ENCODE measurements around the gene SNIP1.
"Not testable (repeated sequence)": the region's sequence is repeated elsewhere in the genome, so short reads cannot be mapped to it uniquely, and the experiment has no call there.

The SNIP1 gene

DNA sequence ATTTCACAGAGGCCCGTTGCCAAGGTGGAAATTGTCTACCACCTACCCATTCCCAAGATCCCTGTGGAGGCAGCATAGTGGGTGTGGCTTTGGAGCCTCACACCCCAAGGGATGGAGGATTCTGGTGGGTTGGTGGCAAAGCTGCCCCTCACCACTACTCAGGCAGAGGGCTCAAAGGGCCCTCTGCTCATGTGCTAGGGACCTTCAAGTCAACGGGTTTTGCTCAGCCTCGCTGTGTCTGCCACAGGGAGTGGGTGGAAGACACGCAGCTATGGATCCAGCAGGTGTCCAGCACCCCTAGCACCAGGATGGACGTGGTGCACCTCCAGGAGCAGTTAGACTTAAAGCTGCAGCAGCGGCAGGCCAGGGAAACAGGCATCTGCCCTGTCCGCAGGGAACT, 5.0 kb upstream of the SNIP1 start:
- no peak for DNase-seq

DNA sequence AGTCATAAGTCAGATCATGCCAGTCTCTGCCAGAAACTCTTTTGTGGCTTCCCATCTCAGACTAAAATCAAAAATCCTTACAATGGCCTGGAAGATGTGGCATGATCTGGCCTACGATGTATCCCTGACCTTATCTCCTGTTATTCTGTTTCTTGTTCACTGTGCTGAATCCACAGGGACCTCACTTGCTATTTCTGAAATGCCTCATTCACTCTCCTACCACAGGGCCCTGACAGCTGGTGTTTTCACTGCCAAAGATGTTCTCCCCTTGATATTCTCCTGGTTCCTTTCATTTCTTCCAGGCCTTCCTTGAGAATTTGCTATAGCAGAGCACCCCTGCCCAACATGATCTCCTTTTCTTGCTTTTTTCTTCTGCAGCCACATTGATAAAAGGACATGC, 4.3 kb upstream of the SNIP1 start:
- DNase-seq: no peak

DNA sequence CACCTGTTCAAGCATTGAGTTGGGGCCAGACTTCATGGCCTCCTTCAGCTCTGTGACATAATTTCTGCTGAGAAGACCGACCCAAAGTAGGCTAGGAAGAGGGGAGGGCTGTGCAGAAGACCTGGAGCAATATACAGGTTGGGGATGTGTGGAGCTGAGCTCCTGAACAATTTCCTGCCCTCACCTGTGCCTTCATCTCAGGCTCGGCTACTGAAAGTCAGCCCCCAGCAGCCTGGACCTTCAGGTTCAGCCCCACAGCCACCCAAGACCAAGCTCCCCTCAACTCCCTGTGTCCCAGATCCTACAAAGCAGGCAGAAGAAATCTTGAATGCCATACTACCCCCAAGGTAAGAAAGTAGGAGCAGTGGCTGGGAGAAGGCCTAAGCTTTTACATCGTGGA, 3.3 kb upstream of the SNIP1 start:
- DNase-seq: no peak

DNA sequence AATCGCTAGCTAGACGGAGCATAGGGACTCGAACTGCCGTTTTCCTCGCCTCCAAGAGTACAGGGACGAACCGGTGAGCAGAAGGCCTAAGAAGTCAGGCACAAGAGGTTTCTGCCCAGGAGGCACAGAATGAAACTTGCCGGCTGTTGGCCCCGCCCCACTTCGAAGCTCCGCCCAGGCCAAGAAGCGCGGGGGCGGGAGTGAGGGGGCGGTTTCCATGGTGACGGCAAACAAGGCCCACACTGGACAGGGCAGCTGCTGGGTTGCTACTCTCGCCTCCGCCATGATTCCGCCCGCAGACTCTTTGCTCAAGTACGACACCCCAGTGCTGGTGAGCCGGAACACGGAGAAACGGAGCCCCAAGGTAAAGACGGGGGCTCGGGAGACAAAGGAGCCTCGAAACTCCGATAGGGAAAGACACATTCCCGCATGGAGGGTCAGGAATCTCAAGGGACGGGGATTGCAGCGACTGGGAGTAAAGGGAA, 2.7 kb upstream of the SNIP1 start, which contains the start of gene DNALI1:
DNALI1 (plus strand) TSS at position 229 of the 485 bp plus-strand sequence; CDS start at position 284, 55 bp downstream.
- no peak for DNase-seq

DNA sequence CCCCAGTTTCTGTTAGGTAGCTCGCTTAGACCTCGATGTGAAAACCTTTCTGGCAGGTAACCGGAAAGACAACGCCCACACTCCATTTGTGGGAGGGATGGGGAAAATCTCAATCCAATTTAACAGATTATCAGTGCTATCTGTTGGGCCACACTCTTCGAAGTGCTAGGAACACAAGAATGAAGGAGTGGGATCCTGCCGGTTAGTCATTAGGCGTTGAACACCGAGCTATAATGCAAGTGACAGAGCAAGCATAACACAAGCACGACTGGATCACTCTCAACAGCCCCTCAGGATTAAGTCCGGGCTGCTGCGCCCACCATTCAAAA, 531 bp downstream of the SNIP1 start:
- DNase-seq: no peak

DNA sequence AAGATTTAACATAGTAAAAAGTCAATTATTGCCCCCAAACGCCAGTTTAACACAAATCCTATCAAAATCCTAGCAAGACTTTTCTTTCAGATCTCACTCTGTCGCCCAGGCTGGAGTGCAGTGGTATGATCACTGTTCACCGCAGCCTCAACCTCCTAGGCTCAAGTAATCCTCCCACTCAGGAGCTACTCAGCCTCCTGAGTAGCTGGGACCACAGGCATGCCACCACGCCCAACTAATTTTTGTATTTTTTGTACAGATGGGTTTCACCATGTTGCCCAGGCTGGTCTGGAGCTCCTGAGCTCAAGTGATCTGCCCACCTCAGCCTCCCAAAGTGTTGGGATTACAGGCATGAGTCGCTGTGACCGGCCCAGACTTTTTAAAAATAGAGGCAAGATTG, 4.8 kb downstream of the SNIP1 start:
- no peak for DNase-seq

DNA sequence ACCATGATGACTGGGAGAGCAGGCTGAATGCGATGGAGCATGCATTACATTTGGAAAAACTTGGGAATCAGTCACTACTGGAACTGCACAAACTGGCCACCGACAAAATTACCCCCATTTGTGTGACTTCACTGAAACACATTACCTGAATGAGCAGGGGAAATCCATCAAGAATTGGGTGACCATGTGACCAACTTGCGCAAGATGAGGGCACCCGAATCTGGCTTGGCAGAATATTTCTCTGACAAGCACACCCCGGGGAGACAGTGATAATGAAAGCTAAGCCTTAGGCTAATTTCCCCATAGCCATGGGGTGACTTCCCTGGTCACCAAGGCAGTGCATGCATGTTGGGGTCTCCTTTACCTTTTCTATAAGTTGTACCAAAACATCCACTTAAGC, 9.1 kb downstream of the SNIP1 start:
- DNase-seq: no peak

DNA sequence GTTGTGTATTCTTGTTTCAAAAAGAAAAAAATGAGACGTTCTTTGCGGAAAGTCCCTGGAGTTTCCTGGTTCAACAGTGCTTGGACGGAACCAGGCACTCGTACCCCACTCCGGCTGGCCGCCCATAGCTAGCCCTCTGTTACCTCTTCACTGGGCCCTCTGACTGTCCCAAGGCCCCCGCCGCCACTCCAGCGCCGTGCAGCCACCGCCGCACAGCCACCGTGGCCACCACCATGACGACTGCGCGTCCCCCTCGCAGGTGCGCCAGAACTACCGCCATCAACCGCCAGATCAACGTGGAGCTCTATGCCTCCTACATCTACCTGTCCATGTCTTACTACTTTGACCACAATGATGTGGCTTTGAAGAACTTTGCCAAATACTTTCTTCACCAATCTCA, 9.6 kb downstream of the SNIP1 start:
- no peak for DNase-seq

DNA sequence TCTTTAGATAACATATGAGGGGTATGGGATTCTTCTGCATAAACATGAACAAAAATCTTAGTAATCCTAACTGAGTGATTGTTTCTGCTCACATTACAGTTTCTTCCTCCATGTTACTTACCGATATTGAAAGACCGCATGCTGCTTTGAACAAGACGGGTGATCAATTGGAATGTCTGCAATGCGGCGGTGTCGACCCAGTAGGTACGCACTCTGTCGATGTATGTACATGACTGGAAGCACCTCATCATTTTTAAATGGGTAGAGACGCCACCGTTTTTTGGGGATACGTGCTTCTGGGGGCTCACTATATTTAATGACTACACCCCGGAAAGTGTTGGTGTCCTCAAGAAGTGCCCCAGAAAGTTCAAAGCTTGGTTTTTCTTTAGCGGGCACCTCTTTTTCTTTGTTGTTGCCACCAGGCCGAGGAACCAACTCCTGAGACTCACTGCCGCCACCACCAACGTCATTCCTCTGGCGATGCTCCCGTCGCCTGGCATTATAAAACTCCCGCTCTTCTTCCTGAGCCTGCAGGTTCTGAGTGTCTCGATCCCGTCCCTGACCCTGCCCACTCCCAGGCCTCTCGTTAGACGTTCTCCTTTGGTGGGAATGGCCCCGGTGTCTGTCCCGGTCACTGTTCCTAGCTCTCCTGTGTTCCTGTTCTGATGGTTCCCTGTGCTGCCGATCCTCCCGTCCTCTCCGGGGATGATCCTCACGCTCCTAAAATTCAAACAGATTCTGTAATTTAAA, 13.9 kb downstream of the SNIP1 start:
- DNase-seq: no peak

DNA sequence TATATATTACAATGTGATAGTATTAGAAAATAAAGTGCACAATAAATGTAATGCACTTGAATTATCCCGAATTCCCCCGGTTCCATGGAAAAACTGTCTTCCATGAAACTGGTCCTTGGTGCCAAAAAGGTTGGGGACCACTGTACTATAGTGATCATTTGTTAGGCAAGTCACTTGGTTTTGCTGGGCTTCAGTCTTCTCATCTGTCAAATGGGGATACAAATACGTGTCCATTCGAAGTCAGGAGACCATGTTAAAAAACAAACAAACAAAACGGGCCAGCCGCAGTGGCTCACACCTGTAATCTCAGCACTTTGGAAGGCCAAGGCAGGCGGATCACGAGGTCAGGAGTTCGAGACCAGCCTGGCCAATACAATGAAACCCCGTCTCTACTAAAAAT, 14.9 kb downstream of the SNIP1 start:
- not testable (repeated sequence) for DNase-seq

DNA sequence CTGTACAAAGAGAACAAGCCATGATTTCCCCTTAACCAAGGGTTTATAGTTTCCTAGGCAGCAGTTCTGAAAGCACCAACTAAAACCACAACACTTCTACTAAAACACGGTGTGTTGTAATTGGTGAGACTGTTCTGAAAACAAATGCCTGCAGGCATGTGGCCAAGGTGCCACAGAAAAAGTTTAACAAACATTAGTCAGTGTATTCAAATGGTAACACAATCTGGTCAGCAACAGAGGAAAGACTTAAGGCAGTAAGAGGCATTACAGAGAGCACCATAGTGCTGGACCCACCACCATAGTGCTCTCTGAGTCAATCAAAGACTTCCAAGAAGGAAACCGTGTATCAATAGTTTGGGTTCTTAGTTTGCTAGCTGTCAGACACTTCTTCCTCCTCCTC, 16.7 kb downstream of the SNIP1 start:
- no peak for DNase-seq

DNA sequence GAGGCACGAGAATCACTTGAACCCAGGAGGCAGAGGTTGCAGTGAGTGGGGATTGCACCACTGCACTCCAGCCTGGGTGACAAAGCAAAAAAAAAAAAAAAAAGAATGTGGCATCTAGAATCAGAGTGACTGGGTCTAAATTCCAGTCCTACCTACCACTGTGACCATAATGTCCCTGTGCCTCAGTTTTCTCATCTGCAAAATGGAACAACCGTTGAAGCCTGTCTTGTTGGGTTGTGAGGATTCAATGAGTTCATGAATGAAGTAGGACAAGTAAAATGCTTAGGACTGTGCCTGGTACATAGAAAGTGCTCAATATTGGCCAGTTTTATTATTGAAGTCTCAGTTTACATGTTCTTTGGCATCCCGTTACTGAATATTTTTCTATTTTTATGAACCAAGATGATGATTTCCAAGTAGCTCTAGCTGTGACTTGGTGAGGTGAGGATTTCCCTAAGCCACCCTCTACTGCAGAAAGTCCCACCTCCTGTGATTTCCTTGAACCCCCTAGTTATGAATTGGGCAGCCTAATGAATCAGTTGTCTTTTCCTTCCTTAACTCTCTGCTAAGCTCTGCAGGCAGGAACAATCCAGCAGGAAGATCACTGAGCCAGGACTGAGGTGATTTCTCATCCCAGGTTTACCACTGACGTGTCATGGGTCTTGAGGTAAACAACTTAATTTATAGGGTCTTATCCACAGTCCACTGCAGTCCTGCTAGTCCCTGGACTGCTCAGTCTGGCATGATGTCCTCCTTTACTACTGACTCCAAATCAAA, 20.6 kb downstream of the SNIP1 start:
- no peak for DNase-seq

DNA sequence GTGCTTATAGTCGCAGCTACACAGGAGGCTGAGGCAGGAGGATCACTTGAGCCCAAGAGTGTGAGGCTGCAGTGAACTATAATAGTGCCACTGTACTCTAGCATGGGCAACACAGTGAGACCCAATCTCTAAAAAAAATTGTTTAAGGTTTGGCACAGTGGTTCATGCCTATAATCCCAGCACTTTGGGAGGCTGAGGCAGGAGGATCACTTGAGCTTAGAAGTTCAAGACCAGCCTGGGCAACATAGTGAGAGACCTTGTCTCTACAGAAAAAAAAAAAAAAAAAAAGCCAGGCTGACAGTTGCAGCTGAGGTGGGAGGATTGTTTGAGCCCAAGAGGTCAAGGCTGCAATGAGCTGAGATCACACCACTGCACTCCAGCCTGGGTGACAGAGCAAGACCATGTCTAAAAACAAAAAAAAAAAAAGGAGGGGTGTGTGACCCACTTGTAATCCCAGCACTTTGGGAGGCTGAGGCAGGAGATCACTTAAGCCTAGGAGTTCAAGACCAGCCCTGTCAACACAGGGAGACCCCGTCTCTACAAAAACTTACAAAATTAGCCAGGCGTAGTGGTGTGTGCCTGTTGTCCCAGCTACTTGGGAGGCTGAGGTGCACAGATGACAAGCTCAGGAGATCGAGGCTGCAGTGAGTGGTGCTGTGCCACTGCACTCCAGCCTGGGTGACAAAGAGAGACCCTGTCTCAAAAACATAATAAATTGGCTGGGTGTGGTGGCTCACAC, 21.5 kb downstream of the SNIP1 start:
- DNase-seq: not testable (repeated sequence)

DNA sequence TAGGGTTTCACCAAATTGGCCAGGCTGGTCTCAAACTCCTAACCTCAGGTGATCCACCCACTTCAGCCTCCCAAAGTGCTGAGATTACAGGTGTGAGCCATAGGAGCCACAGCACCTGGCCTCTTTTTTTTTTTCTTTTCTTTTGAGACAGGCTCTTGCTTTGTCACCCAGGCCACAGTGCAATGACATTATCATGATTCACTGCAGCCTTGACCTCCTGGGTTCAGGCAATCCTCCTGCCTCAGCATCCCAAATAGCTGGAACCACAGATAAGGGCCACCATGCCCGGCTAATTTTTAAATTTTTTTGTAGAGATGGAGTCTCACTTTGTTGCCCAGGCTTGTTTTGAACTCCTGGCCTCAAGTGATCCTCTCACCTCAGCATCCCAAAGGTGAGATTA, 24.2 kb downstream of the SNIP1 start:
- DNase-seq: not testable (repeated sequence)

DNA sequence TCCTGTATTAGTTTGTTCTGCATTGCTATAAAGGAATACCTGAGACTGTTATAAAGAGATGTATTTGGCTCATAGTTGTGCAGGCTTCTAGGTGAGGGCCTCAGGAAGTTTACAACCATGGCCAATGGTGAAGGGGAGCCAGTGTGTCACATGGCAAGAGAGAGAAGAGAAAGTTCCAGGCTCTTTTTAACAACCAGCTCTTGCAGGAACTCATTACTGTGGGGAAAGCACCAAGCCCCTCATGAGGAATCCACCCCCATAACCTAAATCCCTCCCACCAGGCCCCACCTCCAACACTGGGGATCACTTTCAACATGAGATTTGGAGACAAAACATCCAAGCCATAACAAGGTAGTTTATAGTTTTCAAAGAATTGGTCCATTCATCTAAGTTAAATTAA, 34.5 kb downstream of the SNIP1 start:
- no peak for DNase-seq

DNA sequence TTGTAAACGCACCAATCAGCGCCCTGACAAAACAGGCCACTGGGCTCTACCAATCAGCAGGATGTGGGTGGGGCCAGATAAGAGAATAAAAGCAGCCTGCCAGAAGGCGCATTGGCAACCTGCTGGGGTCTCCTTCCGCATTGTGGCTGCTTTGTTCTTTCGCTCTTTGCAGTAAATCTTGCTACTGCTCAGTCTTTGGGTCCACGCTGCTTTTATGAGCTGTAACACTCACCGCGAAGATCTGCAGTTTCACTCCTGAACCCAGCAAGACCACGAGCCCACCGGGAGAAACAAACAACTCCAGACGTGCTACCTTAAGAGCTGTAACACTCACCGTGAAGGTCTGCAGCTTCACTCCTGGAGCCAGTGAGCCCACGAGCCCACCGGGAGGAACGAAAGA, 35.2 kb downstream of the SNIP1 start:
- not testable (repeated sequence) for DNase-seq

DNA sequence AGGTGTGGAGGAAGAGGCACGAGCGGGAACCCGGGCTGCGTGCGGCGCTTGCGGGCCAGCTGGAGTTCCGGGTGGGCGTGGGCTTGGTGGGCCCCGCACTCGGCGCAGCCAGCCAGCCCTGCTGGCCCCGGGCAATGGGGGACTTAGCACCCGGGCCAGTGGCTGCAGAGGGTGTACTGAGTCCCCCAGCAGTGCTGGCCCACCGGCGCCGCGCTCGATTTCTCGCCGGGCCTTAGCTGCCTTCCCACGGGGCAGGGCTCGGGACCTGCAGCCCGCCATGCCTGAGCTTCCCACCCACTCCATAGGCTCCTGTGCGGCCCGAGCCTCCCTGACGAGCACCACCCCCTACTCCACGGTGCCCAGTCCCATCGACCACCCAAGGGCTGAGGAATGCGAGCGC, 35.9 kb downstream of the SNIP1 start:
- DNase-seq: not testable (repeated sequence)

DNA sequence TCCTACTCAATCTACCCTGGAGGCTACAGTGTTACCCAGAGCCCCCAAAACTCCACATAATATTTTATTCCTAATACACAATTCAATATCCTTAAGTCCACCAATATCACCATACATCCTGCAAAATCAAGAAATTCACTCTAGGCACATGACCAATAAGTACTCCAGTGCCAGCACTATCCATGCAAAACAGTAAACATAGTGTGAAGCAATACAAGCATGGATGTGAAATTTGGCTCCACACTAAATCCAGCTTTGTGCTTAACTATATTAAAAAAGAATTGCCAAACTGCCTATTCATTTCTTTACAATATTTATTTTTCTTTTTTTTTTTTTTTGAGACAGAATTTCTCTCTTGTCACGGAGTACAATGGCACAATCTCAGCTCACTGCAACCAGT, 36.5 kb downstream of the SNIP1 start:
- no peak for DNase-seq

DNA sequence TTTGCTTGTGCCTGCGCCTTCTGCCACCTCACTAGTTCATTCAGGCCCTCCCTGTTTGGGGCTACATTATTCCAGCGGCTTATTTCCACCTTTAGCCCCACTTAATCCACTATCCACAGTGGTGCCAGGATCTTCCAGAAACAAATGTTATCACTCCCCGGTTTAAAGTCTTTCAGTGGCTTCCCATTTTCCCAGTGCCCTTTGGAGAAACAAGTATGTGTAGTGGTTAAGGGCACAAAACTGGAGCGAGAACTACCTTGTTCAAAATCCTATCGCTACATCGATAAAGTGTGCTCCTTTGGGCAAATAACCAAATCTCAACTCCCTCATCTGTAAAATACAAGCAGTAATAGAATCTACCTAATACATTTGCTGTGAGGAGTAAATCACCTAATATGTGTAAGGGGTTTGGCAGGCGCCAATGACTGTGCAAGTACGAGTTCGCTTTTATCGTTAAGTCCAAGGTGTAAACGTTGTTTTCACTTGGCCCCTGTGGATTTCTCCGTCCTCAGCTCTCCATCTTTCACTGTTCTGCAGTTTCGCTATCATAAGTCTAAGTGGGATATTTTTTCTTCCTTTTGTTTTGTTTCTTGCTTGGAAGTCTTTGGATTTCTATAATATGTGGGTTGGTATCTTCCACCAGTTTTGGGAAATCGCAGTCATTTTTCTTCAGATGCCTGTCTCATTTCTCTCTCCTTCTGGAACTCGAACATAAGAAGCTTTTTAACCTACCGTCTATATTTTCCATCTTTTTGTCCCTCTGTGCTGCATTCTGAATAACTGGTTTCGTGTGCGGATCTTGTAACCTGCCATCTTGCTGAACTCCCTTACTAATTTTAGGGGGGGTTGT, 38.7 kb downstream of the SNIP1 start:
- DNase-seq: no peak

DNA sequence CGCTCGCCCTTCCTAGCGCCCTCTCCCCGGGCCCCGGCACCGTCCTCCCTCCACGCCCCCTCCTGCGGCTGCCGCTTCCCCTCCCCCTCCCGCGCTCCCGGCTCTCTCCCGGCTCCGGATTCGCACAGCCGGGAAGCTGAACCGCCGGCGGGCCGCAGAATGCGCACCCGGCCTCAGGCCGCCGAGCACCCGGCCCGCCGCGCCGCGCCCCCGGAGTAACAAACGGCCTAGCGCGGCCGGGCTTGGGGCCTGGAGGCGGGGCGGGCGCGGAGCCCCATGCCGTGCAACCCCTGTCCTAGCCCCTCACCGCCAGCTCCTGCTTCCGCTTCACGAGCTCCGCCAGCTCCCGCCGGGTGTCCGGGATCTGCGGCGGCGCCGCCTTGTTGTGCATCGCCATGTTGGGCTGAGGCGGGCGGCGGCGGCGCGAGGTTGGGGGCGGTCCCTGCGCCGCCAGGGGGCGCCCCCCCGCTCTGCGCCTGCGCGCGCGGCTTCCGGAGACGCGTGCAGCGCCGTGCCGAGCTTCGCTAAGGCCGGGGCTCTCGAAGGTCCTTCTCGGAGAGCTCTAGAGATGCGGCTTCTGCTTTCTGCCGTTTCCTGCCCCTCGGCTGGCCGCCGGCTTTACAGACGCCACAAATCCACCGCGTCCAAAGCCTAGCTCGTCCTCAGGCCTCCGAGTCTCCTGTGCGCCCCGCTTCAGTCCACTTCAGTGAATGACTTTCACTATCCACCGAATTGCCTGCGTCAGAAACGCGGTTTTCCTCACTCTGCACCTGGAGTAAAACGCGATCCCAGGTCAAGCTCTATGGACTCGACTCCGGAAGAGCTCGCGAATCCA, 39.5 kb downstream of the SNIP1 start, which contains the start of gene MEAF6:
MEAF6 (minus strand) TSS at position 417 of the 835 bp plus-strand sequence; CDS start at position 397, 20 bp downstream.
- DNase-seq: peak; percentile 65 to 84

DNA sequence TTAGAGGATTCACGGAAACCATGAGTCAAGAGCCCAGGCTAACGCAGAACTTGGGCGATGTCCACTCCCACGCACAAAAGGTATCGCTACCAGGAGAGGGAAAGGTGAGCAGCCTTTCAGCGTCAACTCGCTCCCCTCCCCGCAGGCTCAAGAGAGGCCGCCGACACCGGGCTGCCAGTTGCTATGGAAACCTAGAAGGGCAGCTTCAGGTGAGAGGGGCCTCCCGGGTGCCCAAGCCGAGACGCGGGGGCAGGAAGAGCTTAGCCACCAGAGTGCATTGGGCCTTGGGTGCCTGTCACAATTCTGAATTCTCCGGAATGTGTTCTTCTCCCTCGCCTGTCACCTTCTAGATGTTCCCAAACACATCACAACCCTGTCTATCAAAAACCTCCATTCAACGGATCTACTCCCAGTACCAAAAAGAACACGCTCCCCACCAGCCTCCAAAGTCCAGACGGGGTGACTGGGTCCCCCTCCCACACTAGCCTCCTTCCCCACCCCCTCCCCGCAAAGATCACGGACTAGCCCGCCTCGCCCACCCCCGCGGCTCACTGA, 40.2 kb downstream of the SNIP1 start:
- no peak for DNase-seq

Measured in NCI-H446 (cell line).